A549 (cell line): ENCODE results near the gene VAMP5. TPM values are rescaled to one million over a fixed set of nuclear protein-coding genes. Genes with fewer than 3 reads are reported as not detected.
A peak's percentile ranks its signal among the peaks of the same experiment; 100 is the strongest.

Source experiments
- ATAC-seq, 2 experiments: fragments of 200-7000 bp in 1 of 2; fragments of >200 bp in 1 of 2; cut with Nextera tagmentation in 1 of 2; cut with Tn5 transposase in 1 of 2; 3 replicates each; pipeline versions ENCODE4 v1.8.0 to v1.9.1; 2018 to 2020; ENCODE audit warnings: mild to moderate bottlenecking in 1 of 2, moderate library complexity in 1 of 2
- CTCF ChIA-PET: fragments of 300-600 bp; sonication (Branson Sonifier 250); formaldehyde crosslinking; extraction: SDS; loops from one replicate; lab custom pipeline; 2021; ENCODE audit warnings: antibody characterized with exemption, inconsistent platforms; lab: Yijun Ruan, JAX
- POLR2A ChIA-PET: fragments of 350-600 bp; formaldehyde crosslinking; extraction: SDS; loops from one replicate; lab custom pipeline; 2021; ENCODE audit warnings: antibody characterized with exemption, inconsistent platforms; lab: Yijun Ruan, JAX
- DNase-seq, 2 experiments: peaks; one replicate each; pipeline versions ENCODE4 v3.0.0 to v3.0.0-alpha.2; 2011 to 2016; ENCODE audit warnings: low read depth in 1 of 2, low spot score in 1 of 2
- FAIRE-seq: peaks from 2 replicates; lab custom pipeline; 2011; peaks lifted over from hg19 to GRCh38; lab: Jason Lieb, UNC
- H3K27ac ChIP-seq, 2 experiments: fragments of >200 bp; sonication (Bioruptor Twin); formaldehyde crosslinking; 3 replicates each; pipeline ENCODE4 v1.5.1; 2016 to 2017
- H3K4me1 ChIP-seq: fragments of >200 bp; sonication (Bioruptor Twin); formaldehyde crosslinking; 3 replicates; pipeline ENCODE4 v1.6.1; 2016
- H3K4me2 ChIP-seq: fragments of >200 bp; sonication (Bioruptor Twin); formaldehyde crosslinking; 3 replicates; pipeline ENCODE4 v1.6.1; 2016
- H3K4me3 ChIP-seq: fragments of >200 bp; sonication (Bioruptor Twin); formaldehyde crosslinking; 3 replicates; pipeline ENCODE4 v1.5.1; 2016
- H3K9me3 ChIP-seq: fragments of >200 bp; sonication (Bioruptor Twin); formaldehyde crosslinking; 3 replicates; pipeline ENCODE4 v1.6.1; 2016
- BHLHE40 ChIP-seq: IDR thresholded peaks from 2 replicates; pipeline ENCODE4 v1.6.1; 2012; ENCODE audit warnings: low read depth, low read length, inconsistent platforms
- CBX2 ChIP-seq: fragments of 200-600 bp; sonication (generic); IDR thresholded peaks from 2 replicates; pipeline ENCODE4 v1.6.1; 2016; ENCODE audit warnings: low read depth, mild to moderate bottlenecking, borderline replicate concordance
- CEBPB ChIP-seq, 2 experiments: fragments of >200 bp in 1 of 2; sonication (Bioruptor Twin) in 1 of 2; formaldehyde crosslinking in 1 of 2; IDR thresholded peaks; 2 replicates each; pipeline ENCODE4 v1.6.1; 2012 to 2016
- CHD2 ChIP-seq: fragments of 150-350 bp; IDR thresholded peaks from 2 replicates; pipeline ENCODE4 v1.6.1; 2014; ENCODE audit warnings: low read length; ENCODE audit not compliant: partially characterized antibody
- EHF ChIP-seq: fragments of 250-450 bp; sonication (Bioruptor Pico); IDR thresholded peaks from 2 replicates; pipeline ENCODE4 v1.5.0; 2020; ENCODE audit warnings: mild to moderate bottlenecking
- FOSB ChIP-seq: fragments of 250-450 bp; sonication (Bioruptor Pico); IDR thresholded peaks from 2 replicates; pipeline ENCODE4 v1.5.0; 2020; ENCODE audit warnings: mild to moderate bottlenecking, moderate library complexity
- FOSL2 ChIP-seq, 2 experiments: fragments of 450-650 bp in 1 of 2; fragments of >200 bp in 1 of 2; sonication (Bioruptor Twin) in 1 of 2; formaldehyde crosslinking; IDR thresholded peaks; 2 replicates each; pipeline versions ENCODE4 v1.5.0 to v1.6.1; 2016 to 2020; ENCODE audit warnings: mild to moderate bottlenecking in 1 of 2, moderate library complexity in 1 of 2
- FOXS1 ChIP-seq: fragments of 250-450 bp; sonication (Bioruptor Pico); IDR thresholded peaks from 2 replicates; pipeline ENCODE4 v1.5.0; 2020; ENCODE audit warnings: mild to moderate bottlenecking, moderate library complexity
- HOXB13 ChIP-seq: fragments of 250-450 bp; sonication (Bioruptor Pico); IDR thresholded peaks from 2 replicates; pipeline ENCODE4 v1.5.0; 2020; ENCODE audit warnings: low read depth, mild to moderate bottlenecking, moderate library complexity
- HOXB5 ChIP-seq: fragments of 250-450 bp; sonication (Bioruptor Pico); IDR thresholded peaks from 2 replicates; pipeline ENCODE4 v1.5.0; 2020; ENCODE audit warnings: mild to moderate bottlenecking, moderate library complexity
- JUN ChIP-seq, 2 experiments: fragments of >200 bp; sonication (Bioruptor Twin); formaldehyde crosslinking; IDR thresholded peaks; 2 replicates in 1 of 2; 3 replicates in 1 of 2; pipeline ENCODE4 v1.6.1; 2016 to 2017
- MAFK ChIP-seq: fragments of 450-650 bp; IDR thresholded peaks from 2 replicates; pipeline ENCODE4 v1.6.1; 2014; ENCODE audit not compliant: partially characterized antibody
- NFE2L2 ChIP-seq: fragments of 150-350 bp; conservative IDR thresholded peaks from 2 replicates; pipeline ENCODE4 v1.6.1; 2014; ENCODE audit warnings: low read length
- NPAS2 ChIP-seq: fragments of 250-450 bp; sonication (Bioruptor Pico); IDR thresholded peaks from 2 replicates; pipeline ENCODE4 v1.8.0; 2022; ENCODE audit warnings: mild to moderate bottlenecking, moderate library complexity, borderline replicate concordance
- POLR2AphosphoS2 ChIP-seq: conservative IDR thresholded peaks from 2 replicates; pipeline ENCODE4 v1.6.1; 2012; ENCODE audit warnings: low read length, improper control_type of control experiment, inconsistent platforms
- RFX5 ChIP-seq: fragments of 450-650 bp; IDR thresholded peaks from 2 replicates; pipeline ENCODE4 v1.7.1; 2014; ENCODE audit warnings: antibody characterized with exemption, mild to moderate bottlenecking, moderate library complexity
- SREBF2 ChIP-seq: fragments of 450-650 bp; IDR thresholded peaks from 2 replicates; pipeline ENCODE4 v1.6.1; 2014; ENCODE audit warnings: mild to moderate bottlenecking, moderate library complexity
- TP53 ChIP-seq: fragments of 250-450 bp; sonication (Bioruptor Pico); IDR thresholded peaks from 2 replicates; pipeline ENCODE4 v1.5.0; 2021; ENCODE audit warnings: mild to moderate bottlenecking, moderate library complexity
- ZSCAN20 ChIP-seq: fragments of 250-450 bp; sonication (Bioruptor Pico); IDR thresholded peaks from 2 replicates; pipeline ENCODE4 v1.8.0; 2022; ENCODE audit warnings: mild to moderate bottlenecking, moderate library complexity
- WGBS: methylation state at CpG from one replicate; pipeline ENCODE4 v1.1.6; 2017; ENCODE audit errors: missing lambda C conversion rate; 5-methylcytosine and 5-hydroxymethylcytosine counted together
- polyA plus RNA-seq, 4 experiments: library from polyadenylated mRNA; depleted of rRNA in 3 of 4; stranded (reverse); fragments of >200 nt; fragmentation: RNase III in 1 of 4; extraction: RNeasy Plus Mini Kit Qiagen cat#74134 plus additional on column Dnase treatment in 1 of 4; gene quantifications; 2 replicates in 3 of 4; 3 replicates in 1 of 4; pipeline ENCODE4 v1.2.3, GENCODE V29; 2011 to 2017
- TF ChIP-seq, protein P1 (sequence below): fragments of 250-450 bp; sonication (Bioruptor Pico); IDR thresholded peaks from 2 replicates; pipeline ENCODE4 v1.5.0; 2021; ENCODE audit warnings: mild to moderate bottlenecking, moderate library complexity, borderline replicate concordance
- TF ChIP-seq, protein P2 (sequence below): fragments of >200 bp; sonication (Bioruptor Twin); formaldehyde crosslinking; IDR thresholded peaks from 3 replicates; pipeline ENCODE4 v1.6.1; 2016

The VAMP5 gene
- polyA plus RNA-seq, 2 of the 4 experiments (the other 2 are of a cell fraction), result 0.16 TPM; not detected in 1

DNA sequence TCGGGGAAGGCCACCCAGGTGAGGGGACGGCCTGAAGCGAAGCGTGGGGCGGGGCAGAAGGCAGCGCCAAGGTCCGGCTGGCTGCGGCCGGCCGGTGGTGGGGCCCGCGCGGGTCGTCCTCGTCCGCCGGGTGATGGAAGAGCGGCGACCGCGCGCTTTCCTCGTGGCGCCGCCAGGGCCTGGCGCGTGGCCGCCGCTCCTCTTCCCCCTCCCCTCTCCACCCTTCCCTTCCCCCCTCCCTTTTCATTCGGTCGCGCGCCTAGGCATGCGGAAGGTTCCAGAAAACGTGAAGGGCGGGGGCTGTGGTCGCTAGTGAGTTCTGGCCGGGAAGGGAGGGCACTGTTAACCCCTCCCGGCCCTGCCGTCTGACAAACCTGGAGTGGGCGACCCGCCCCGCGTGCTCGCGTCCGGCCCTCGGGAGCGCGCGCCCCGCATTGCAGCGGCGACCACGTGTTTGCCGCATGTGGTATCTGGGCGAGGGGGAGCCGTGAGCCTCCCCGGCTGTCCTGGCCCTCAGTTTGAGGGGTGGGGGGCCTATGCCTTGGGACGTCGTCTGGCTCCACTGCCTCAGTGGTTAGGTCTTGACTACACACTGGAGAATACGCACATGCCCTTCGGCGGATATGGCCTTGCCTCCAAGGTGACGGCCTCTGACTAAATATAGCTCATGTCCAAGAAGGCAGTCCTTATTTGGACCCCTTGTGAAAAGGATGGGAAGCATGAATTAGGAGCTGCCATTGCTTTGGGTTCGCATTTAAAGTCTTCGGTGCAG is 44.7 kb upstream of the VAMP5 start (continued):
- TF ChIP-seq, protein P1, sequence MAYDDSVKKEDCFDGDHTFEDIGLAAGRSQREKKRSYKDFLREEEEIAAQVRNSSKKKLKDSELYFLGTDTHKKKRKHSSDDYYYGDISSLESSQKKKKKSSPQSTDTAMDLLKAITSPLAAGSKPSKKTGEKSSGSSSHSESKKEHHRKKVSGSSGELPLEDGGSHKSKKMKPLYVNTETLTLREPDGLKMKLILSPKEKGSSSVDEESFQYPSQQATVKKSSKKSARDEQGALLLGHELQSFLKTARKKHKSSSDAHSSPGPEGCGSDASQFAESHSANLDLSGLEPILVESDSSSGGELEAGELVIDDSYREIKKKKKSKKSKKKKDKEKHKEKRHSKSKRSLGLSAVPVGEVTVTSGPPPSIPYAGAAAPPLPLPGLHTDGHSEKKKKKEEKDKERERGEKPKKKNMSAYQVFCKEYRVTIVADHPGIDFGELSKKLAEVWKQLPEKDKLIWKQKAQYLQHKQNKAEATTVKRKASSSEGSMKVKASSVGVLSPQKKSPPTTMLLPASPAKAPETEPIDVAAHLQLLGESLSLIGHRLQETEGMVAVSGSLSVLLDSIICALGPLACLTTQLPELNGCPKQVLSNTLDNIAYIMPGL (CRISPR knock-in tag), result peak; percentile 50; the same call in 1 of the 2 replicates
- TF ChIP-seq NPAS2 (0 out of 2 replicates have a peak, but pooled peaks have one; percentile 18), FOSB (peak; percentile 65; the same call in 1 of the 2 replicates)

DNA sequence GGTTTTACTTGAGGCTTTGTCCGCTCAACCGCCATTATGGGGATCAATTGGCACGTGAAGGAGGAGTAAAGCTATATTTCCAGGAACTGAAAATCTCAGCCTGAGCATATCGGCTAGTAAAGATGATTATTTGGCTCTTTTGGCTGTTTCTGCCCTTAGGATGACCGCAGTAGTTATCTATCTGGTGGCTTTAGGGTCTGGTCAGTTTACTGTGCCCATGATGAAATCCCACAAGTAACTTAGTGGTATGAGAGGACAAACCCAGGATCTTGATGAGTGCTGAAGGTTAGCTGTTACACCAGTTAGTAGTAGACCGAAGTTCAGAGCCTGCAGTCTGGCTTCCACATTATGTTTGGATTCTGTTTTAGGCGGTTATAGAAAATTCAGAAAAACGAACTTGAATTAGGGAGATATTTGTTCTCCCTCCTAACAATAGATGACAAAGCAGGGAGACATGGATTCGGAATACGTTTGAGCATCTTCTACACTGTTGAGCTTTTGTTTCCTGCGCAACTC is 44.0 kb upstream of the VAMP5 start:
- POLR2A ChIA-PET, result interaction anchor here (0.5 to 8.8 kb wide), 15 partner anchors 11 to 186 kb away, joined by 4 to 261 read pairs (median 30); partner anchors contain the start of genes C2orf68, ELMOD3, GGCX and RETSAT

DNA sequence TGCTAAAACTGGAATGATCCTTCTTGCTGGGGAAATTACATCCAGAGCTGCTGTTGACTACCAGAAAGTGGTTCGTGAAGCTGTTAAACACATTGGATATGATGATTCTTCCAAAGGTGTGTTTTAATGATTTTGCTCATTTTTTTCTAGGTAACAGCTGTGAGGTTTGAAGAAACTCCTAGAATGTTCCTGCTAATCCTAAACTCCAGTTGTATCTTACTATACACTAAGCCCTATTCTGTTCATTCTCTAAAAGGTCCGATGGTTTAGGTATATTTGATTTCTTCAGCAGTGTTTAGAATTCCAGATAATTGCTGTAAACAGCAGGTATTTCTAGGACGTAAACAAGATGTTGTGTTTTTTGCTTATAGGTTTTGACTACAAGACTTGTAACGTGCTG is 43.0 kb upstream of the VAMP5 start:
- Histone ChIP-seq H3K27ac (peak overlapping the region; percentile 98 to 100; a peak in 5 of 6 replicates), H3K9me3 (no peaks in the 10 kb centered on the region), H3K4me1 (peaks cover 63% of the 10 kb centered on the region), H3K4me2 (peak overlapping the region; percentile 92), H3K4me3 (peak overlapping the region; percentile 98)
- FAIRE-seq (no peak), DNase-seq (no peak), ATAC-seq (no peak)
- WGBS, result 15% methylated on average over 4 of the region's 4 CpGs
- TF ChIP-seq BHLHE40 (no peak), FOSB (no peak), JUN (IDR thresholded peaks at IDR 0.05) (peak in 1 of 2 experiments; percentile 1; a peak in 2 of 5 replicates)
- ChIA-PET CTCF (interaction anchor here (1.5 to 35.5 kb wide), 6 partner anchors 11 to 150 kb away, joined by 4 to 1185 read pairs (median 75); partner anchors contain the start of genes CAPG and SH2D6), POLR2A (interaction anchor here (3.2 to 8.8 kb wide), 4 partner anchors 10 to 187 kb away, joined by 25 to 261 read pairs (median 131); partner anchors contain the start of genes ELMOD3, RETSAT and SH2D6)

More for the DNA sequence above, 44.0 kb upstream of the VAMP5 start:
- DNase-seq, result peak in 1 of 2 experiments; percentile 47
- TF ChIP-seq FOXS1 (CRISPR knock-in tag), result no peak
- TF ChIP-seq MAFK, result no peak
- peak in 1 of 2 experiments; percentile 33; a peak in 1 of 4 replicates for TF ChIP-seq CEBPB (IDR thresholded peaks at IDR 0.05)
- TF ChIP-seq, protein P1 (CRISPR knock-in tag), result 0 out of 2 replicates have a peak, but pooled peaks have one; percentile 14
- peak; percentile 17; the same call in 1 of the 2 replicates for TF ChIP-seq FOSB
- TF ChIP-seq HOXB5 (CRISPR knock-in tag), result no peak
- no peak for TF ChIP-seq TP53 (CRISPR knock-in tag)
- peaks cover 58% of the 10 kb centered on the region for H3K4me1 ChIP-seq
- no peaks in the 10 kb centered on the region for H3K9me3 ChIP-seq
- H3K27ac ChIP-seq, result peak overlapping the region; percentile 98 to 100
- H3K4me2 ChIP-seq, result peak overlapping the region; percentile 92
- WGBS, result 1% methylated on average over 11 of the region's 11 CpGs
- peak in 1 of 2 experiments; percentile 5; a peak in 2 of 6 replicates for ATAC-seq
- H3K4me3 ChIP-seq, result peak overlapping the region; percentile 98
- CTCF ChIA-PET, result interaction anchor here (0.8 to 35.5 kb wide), 10 partner anchors 12 to 149 kb away, joined by 3 to 1185 read pairs (median 7); partner anchors contain the start of genes CAPG and SH2D6
- no peak for FAIRE-seq

GRCh38 chr2:85541753-85542457 is 42.3 kb upstream of the VAMP5 start:
- peak overlapping the region; percentile 92 for H3K4me2 ChIP-seq
- POLR2A ChIA-PET, result interaction anchor here (3.6 to 8.8 kb wide), 3 partner anchors 9 to 120 kb away, joined by 109 to 261 read pairs (median 153); partner anchors contain the start of gene SH2D6
- CTCF ChIA-PET, result interaction anchor here (1.4 to 35.5 kb wide), 5 partner anchors 11 to 151 kb away, joined by 3 to 1185 read pairs (median 145); partner anchors contain the start of genes CAPG and SH2D6
- peak overlapping the region; percentile 98 to 100; a peak in 4 of 6 replicates for H3K27ac ChIP-seq
- H3K4me3 ChIP-seq, result peak overlapping the region; percentile 98
- no peak for DNase-seq
- no peak for ATAC-seq
- 28% methylated on average over 5 of the region's 5 CpGs for WGBS
- no peaks in the 10 kb centered on the region for H3K9me3 ChIP-seq
- H3K4me1 ChIP-seq, result peaks cover 63% of the 10 kb centered on the region
- no peak for FAIRE-seq
- TF ChIP-seq ZSCAN20 (CRISPR knock-in tag) (no peak), RFX5 (no peak), FOSL2 (IDR thresholded peaks at IDR 0.05) (no peak), FOSL2 (CRISPR knock-in tag; IDR thresholded peaks at IDR 0.05) (no peak), CHD2 (no peak), SREBF2 (no peak), CBX2 (no peak), JUN (IDR thresholded peaks at IDR 0.05) (peak in 1 of 2 experiments; percentile 76; a peak in 2 of 5 replicates), POLR2AphosphoS2 (no peak; the same call in 1 of the 2 replicates), NFE2L2 (no peak), EHF (CRISPR knock-in tag) (no peak), HOXB13 (CRISPR knock-in tag) (no peak)
- TF ChIP-seq, protein P2, sequence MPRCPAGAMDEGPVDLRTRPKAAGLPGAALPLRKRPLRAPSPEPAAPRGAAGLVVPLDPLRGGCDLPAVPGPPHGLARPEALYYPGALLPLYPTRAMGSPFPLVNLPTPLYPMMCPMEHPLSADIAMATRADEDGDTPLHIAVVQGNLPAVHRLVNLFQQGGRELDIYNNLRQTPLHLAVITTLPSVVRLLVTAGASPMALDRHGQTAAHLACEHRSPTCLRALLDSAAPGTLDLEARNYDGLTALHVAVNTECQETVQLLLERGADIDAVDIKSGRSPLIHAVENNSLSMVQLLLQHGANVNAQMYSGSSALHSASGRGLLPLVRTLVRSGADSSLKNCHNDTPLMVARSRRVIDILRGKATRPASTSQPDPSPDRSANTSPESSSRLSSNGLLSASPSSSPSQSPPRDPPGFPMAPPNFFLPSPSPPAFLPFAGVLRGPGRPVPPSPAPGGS, result 0 out of 3 replicates have a peak, but pooled peaks have one; percentile 23
